ENCODE results near the gene GBP3. TPM values are rescaled to one million over a fixed set of nuclear protein-coding genes. Genes with fewer than 3 reads are reported as not detected.
"Not testable (repeated sequence)": the region's sequence is repeated elsewhere in the genome, so short reads cannot be mapped to it uniquely, and the experiment has no call there.

GBP3 gene
- total RNA-seq, result 9.3 TPM
- long read RNA-seq, partial matches to known transcripts, result 3 of 6 reads
- long read RNA-seq, other reads (novel, unspliced or antisense), result 0 of 6 reads

- intact Hi-C loops (cut with DNase I), result no loop called here
- ATAC-seq (peak; percentile 68), DNase-seq (ENCODE audit: missing footprints) (no peak)
These were observed at the start of gene GBP3 for GRCh38 chr1:89022167-89022959. GBP3 (minus strand) TSS chr1:89022866; CDS start chr1:89020721, 2,145 bp downstream.

- DNase-seq (ENCODE audit: missing footprints) (no peak), ATAC-seq (no peak)
- intact Hi-C loops (cut with DNase I), result no loop called here
These were observed 47.8 kb upstream of the GBP3 start for GRCh38 chr1:89070509-89070908.

- no peak for DNase-seq (ENCODE audit: missing footprints)
- intact Hi-C loops (cut with DNase I), result no loop called here
- ATAC-seq, result no peak
These were observed 47.3 kb upstream of the GBP3 start for GRCh38 chr1:89069951-89070350.

- intact Hi-C loops (cut with DNase I), result no loop called here
- ATAC-seq (no peak), DNase-seq (ENCODE audit: missing footprints) (no peak)
These were observed 45.6 kb upstream of the GBP3 start for GRCh38 chr1:89068291-89068690.

- DNase-seq (ENCODE audit: missing footprints) (no peak), ATAC-seq (peak; percentile 91)
- intact Hi-C loops (cut with DNase I), result no loop called here
These were observed 42.6 kb upstream of the GBP3 start, which contains the start of gene GBP1 for GRCh38 chr1:89065079-89065868. GBP1 (minus strand) TSS chr1:89065208; CDS start chr1:89063234, 1,974 bp downstream.

- intact Hi-C loops (cut with DNase I), result no loop called here
These were observed 42.0 kb upstream of the GBP3 start for GRCh38 chr1:89064632-89065031.

GRCh38 chr1:89063094-89063493, 40.4 kb upstream of the GBP3 start:
- intact Hi-C loops (cut with DNase I), result no loop called here
- no peak for DNase-seq (ENCODE audit: missing footprints)
- ATAC-seq, result no peak

More at GRCh38 chr1:89064632-89065031, 42.0 kb upstream of the GBP3 start:
- peak; percentile 53 for ATAC-seq
- DNase-seq (ENCODE audit: missing footprints), result no peak

GRCh38 chr1:89060091-89060490, 37.4 kb upstream of the GBP3 start:
- intact Hi-C loops (cut with DNase I), result no loop called here

GRCh38 chr1:89051955-89052312, 29.3 kb upstream of the GBP3 start:
- no peak for ATAC-seq
- intact Hi-C loops (cut with DNase I), result no loop called here
- DNase-seq (ENCODE audit: missing footprints), result no peak

More at GRCh38 chr1:89060091-89060490, 37.4 kb upstream of the GBP3 start:
- DNase-seq (ENCODE audit: missing footprints) (no peak), ATAC-seq (no peak)

- no peak for DNase-seq (ENCODE audit: missing footprints)
- ATAC-seq, result no peak
- intact Hi-C loops (cut with DNase I), result no loop called here
These were observed 28.8 kb upstream of the GBP3 start for GRCh38 chr1:89051300-89051954.

GRCh38 chr1:89050649-89051033, 28.0 kb upstream of the GBP3 start:
- ATAC-seq (no peak), DNase-seq (ENCODE audit: missing footprints) (no peak)
- intact Hi-C loops (cut with DNase I), result no loop called here

GRCh38 chr1:89049901-89050648, 27.4 kb upstream of the GBP3 start:
- DNase-seq (ENCODE audit: missing footprints); intact Hi-C loops (cut with DNase I); ATAC-seq: not testable (repeated sequence)

GRCh38 chr1:89049187-89049586, 26.5 kb upstream of the GBP3 start:
- DNase-seq (ENCODE audit: missing footprints); ATAC-seq; intact Hi-C loops (cut with DNase I): not testable (repeated sequence)

- DNase-seq (ENCODE audit: missing footprints), result no peak
- intact Hi-C loops (cut with DNase I), result no loop called here
- ATAC-seq, result no peak
These were observed 25.1 kb upstream of the GBP3 start for GRCh38 chr1:89047734-89048133.

- intact Hi-C loops (cut with DNase I), result not testable (repeated sequence)
These were observed 23.9 kb upstream of the GBP3 start for GRCh38 chr1:89046318-89047183.

GRCh38 chr1:89044970-89045721, 22.5 kb upstream of the GBP3 start:
- intact Hi-C loops (cut with DNase I), result no loop called here
- no peak for ATAC-seq

More at GRCh38 chr1:89046318-89047183, 23.9 kb upstream of the GBP3 start:
- DNase-seq (ENCODE audit: missing footprints); ATAC-seq: not testable (repeated sequence)

GRCh38 chr1:89043940-89044339, 21.3 kb upstream of the GBP3 start:
- ATAC-seq, result no peak
- DNase-seq (ENCODE audit: missing footprints), result no peak

More at GRCh38 chr1:89044970-89045721, 22.5 kb upstream of the GBP3 start:
- no peak for DNase-seq (ENCODE audit: missing footprints)

More at GRCh38 chr1:89043940-89044339, 21.3 kb upstream of the GBP3 start:
- intact Hi-C loops (cut with DNase I), result no loop called here
